K562 (cell line): ENCODE results near the gene FGF21. TPM values are rescaled to one million over a fixed set of nuclear protein-coding genes. Genes with fewer than 3 reads are reported as not detected.

Experiments used
- ATF4 ChIP-seq: fragments of 450-650 bp; formaldehyde crosslinking; IDR thresholded peaks from 2 replicates; pipeline ENCODE4 v1.4.0; 2022; ENCODE audit warnings: mild to moderate bottlenecking, moderate library complexity
- BRD4 ChIP-seq: fragments of 200-600 bp; sonication (generic); IDR thresholded peaks from 2 replicates; pipeline ENCODE4 v1.6.1; 2017; ENCODE audit warnings: inconsistent platforms
- CBX5 ChIP-seq: IDR thresholded peaks from 2 replicates; pipeline ENCODE4 v1.6.1; 2014; ENCODE audit warnings: low read depth, borderline replicate concordance
- CHD1 ChIP-seq: fragments of 200-600 bp; sonication (generic); IDR thresholded peaks from one replicate; pipeline ENCODE4 v1.6.1; 2012; ENCODE audit warnings: mild to moderate bottlenecking, moderate library complexity, low read length, inconsistent platforms
- EP300 ChIP-seq: IDR thresholded peaks from 2 replicates; pipeline ENCODE4 v1.6.1; 2012; ENCODE audit warnings: low read length, improper control_type of control experiment
- ESRRA ChIP-seq: fragments of 450-650 bp; IDR thresholded peaks from 2 replicates; pipeline ENCODE4 v1.6.1; 2014; ENCODE audit warnings: low read depth, mild to moderate bottlenecking, moderate library complexity, borderline replicate concordance
- HMG20A ChIP-seq: fragments of 450-650 bp; formaldehyde crosslinking; conservative IDR thresholded peaks from 2 replicates; pipeline ENCODE4 v1.4.0; 2020; ENCODE audit warnings: mild to moderate bottlenecking, mixed read lengths
- KDM2B ChIP-seq: fragments of 250-450 bp; sonication (Bioruptor Pico); IDR thresholded peaks from 2 replicates; pipeline ENCODE4 v1.8.0; 2021; ENCODE audit warnings: mild to moderate bottlenecking, moderate library complexity
- KDM5B ChIP-seq: fragments of 200-600 bp; sonication (generic); IDR thresholded peaks from 2 replicates; pipeline ENCODE4 v1.6.1; 2012; ENCODE audit warnings: low read depth, mild to moderate bottlenecking, moderate library complexity, low read length, control low read depth, inconsistent platforms; ENCODE audit not compliant: insufficient replicate concordance
- KLF10 ChIP-seq: fragments of 250-450 bp; sonication (Bioruptor Pico); IDR thresholded peaks from 2 replicates; pipeline ENCODE4 v1.6.1; 2021; ENCODE audit warnings: matching md5 sums
- KLF13 ChIP-seq: fragments of 450-650 bp; IDR thresholded peaks from 2 replicates; pipeline ENCODE4 v1.6.1; 2016; ENCODE audit warnings: missing genetic modification characterization, low read depth, mild to moderate bottlenecking, missing compliant biosample characterization, moderate library complexity, borderline replicate concordance
- NEUROD1 ChIP-seq: fragments of 150-350 bp; IDR thresholded peaks from 2 replicates; pipeline ENCODE4 v1.6.1; 2014; ENCODE audit warnings: borderline replicate concordance, low read length, low read depth; ENCODE audit not compliant: partially characterized antibody
- NFYB ChIP-seq: IDR thresholded peaks from 2 replicates; pipeline ENCODE4 v1.6.1; 2011; ENCODE audit warnings: mild to moderate bottlenecking, moderate library complexity; ENCODE audit not compliant: insufficient read length; ENCODE audit errors: extremely low read depth
- NR1H2 ChIP-seq: sonication (generic); formaldehyde crosslinking; IDR thresholded peaks from 2 replicates; pipeline ENCODE4 v1.4.0; 2020; ENCODE audit warnings: mild to moderate bottlenecking, missing genetic modification reagents
- POLR2AphosphoS2 ChIP-seq: IDR thresholded peaks from 2 replicates; pipeline ENCODE4 v1.6.1; 2012; ENCODE audit warnings: low read length, improper control_type of control experiment
- RAD21 ChIP-seq, 2 experiments: fragments of 250-450 bp in 1 of 2; fragments of 450-650 bp in 1 of 2; sonication (Bioruptor Pico) in 1 of 2; formaldehyde crosslinking in 1 of 2; IDR thresholded peaks in 1 of 2; conservative IDR thresholded peaks in 1 of 2; 2 replicates each; pipeline versions ENCODE4 v1.4.0 to v1.8.0; 2020 to 2022; ENCODE audit warnings: mild to moderate bottlenecking in 2 of 2, moderate library complexity in 1 of 2
- RBM15 ChIP-seq: fragments of 200-400 bp; formaldehyde crosslinking; IDR thresholded peaks from 2 replicates; pipeline ENCODE4 v1.6.1; 2018; ENCODE audit warnings: mild to moderate bottlenecking, low read length, moderate library complexity; ENCODE audit not compliant: insufficient read depth
- RFX5 ChIP-seq: IDR thresholded peaks from 2 replicates; pipeline ENCODE4 v1.6.1; 2011; ENCODE audit warnings: low read depth, mild to moderate bottlenecking, improper control_type of control experiment, low read length
- SMC3 ChIP-seq: conservative IDR thresholded peaks from 2 replicates; pipeline ENCODE4 v1.6.1; 2011; ENCODE audit warnings: low read depth, low read length, improper control_type of control experiment; ENCODE audit not compliant: insufficient read depth
- USF2 ChIP-seq: sonication (generic); formaldehyde crosslinking; IDR thresholded peaks from 2 replicates; pipeline ENCODE4 v1.5.0; 2020; ENCODE audit warnings: missing genetic modification reagents
- XRCC4 ChIP-seq: IDR thresholded peaks from one replicate; pipeline ENCODE4 v1.6.1; 2011; ENCODE audit not compliant: insufficient read depth, insufficient read length; ENCODE audit errors: extremely low read depth
- YBX1 ChIP-seq: fragments of 450-650 bp; IDR thresholded peaks from 2 replicates; pipeline ENCODE4 v1.7.1; 2016; ENCODE audit warnings: mild to moderate bottlenecking
- ZBTB7A ChIP-seq: IDR thresholded peaks from 2 replicates; pipeline ENCODE4 v1.6.1; 2011; ENCODE audit warnings: low read depth, mild to moderate bottlenecking, low read length, moderate library complexity, borderline replicate concordance; ENCODE audit not compliant: control insufficient read depth
- ZFP36 ChIP-seq: fragments of 150-350 bp; IDR thresholded peaks from 2 replicates; pipeline ENCODE4 v1.6.1; 2018; ENCODE audit warnings: low read length, low read depth; ENCODE audit not compliant: partially characterized antibody
- ZNF124 ChIP-seq: sonication (generic); formaldehyde crosslinking; IDR thresholded peaks from 2 replicates; pipeline ENCODE4 v1.8.1; 2022; ENCODE audit warnings: missing genetic modification reagents
- ZNF134 ChIP-seq: fragments of 250-450 bp; sonication (Bioruptor Pico); conservative IDR thresholded peaks from 2 replicates; pipeline ENCODE4 v1.4.0; 2020
- ZNF384 ChIP-seq: IDR thresholded peaks from 2 replicates; pipeline ENCODE4 v1.6.1; 2012; ENCODE audit warnings: low read depth, low read length, improper control_type of control experiment
- ZNF444 ChIP-seq: fragments of 250-450 bp; sonication (Bioruptor Pico); IDR thresholded peaks from 2 replicates; pipeline ENCODE4 v1.4.0; 2020; ENCODE audit warnings: mild to moderate bottlenecking, moderate library complexity
- ZNF57 ChIP-seq: fragments of 450-650 bp; formaldehyde crosslinking; IDR thresholded peaks from 2 replicates; pipeline ENCODE4 v1.4.0; 2020; ENCODE audit warnings: mild to moderate bottlenecking, moderate library complexity
- ZNF780A ChIP-seq: fragments of 250-450 bp; sonication (Bioruptor Pico); IDR thresholded peaks from 2 replicates; pipeline ENCODE4 v1.5.0; 2021; ENCODE audit warnings: mild to moderate bottlenecking
- polyA plus RNA-seq, 8 experiments: library from polyadenylated mRNA; depleted of rRNA in 4 of 8; stranded (reverse) in 5 of 8; unstranded in 3 of 8; fragments of >200 nt; fragmentation: Nextera tagmentation in 2 of 8; fragmentation: Illumina TruSeq in 1 of 8; extraction: Ambion mirVana in 2 of 8; extraction: Trizol in 1 of 8; gene quantifications; 2 replicates each; pipeline versions ENCODE4 v1.2.1 to v1.2.3, GENCODE V29; 2011 to 2014; ENCODE audit warnings: inconsistent platforms in 1 of 8, missing spikeins in 1 of 8
- total RNA-seq, 7 experiments: library from RNA; depleted of rRNA in 6 of 7; stranded (reverse); fragments of >200 nt in 6 of 7; fragmentation: Illumina TruSeq in 2 of 7; extraction: Trizol in 2 of 7; gene quantifications; 2 replicates each; pipeline versions ENCODE4 v1.2.1 to v1.2.3, GENCODE V29; 2011 to 2021; ENCODE audit warnings: low replicate concordance in 1 of 7

The FGF21 gene
- total and polyA plus RNA-seq, 9 of the 15 experiments (the other 6 are each of a cell fraction or from before 2014, with no cell fraction given): 0.04 to 0.77 (median 0.09) TPM; not detected in 6

- TF ChIP-seq KDM5B (no peak), ZNF444 (CRISPR knock-in tag) (no peak), EP300 (no peak), KLF10 (CRISPR knock-in tag) (no peak), RAD21 (CRISPR knock-in tag; conservative IDR thresholded peaks at IDR 0.05 in 1 of 2, IDR thresholded peaks at IDR 0.05 in 1 of 2) (no peak), POLR2AphosphoS2 (no peak), RBM15 (no peak), NEUROD1 (no peak), BRD4 (no peak), CBX5 (no peak), USF2 (peak; percentile 69), ESRRA (no peak), ZNF134 (CRISPR knock-in tag) (no peak), KLF13 (tag) (no peak), NFYB (no peak), ZNF384 (no peak), RFX5 (no peak), ZNF780A (CRISPR knock-in tag) (no peak), HMG20A (CRISPR knock-in tag) (no peak), SMC3 (no peak), ZFP36 (no peak), ZBTB7A (no peak), XRCC4 (no peak), ZNF124 (CRISPR knock-in tag) (no peak), YBX1 (no peak), NR1H2 (CRISPR knock-in tag) (no peak), ATF4 (CRISPR knock-in tag) (no peak), CHD1 (no peak), ZNF57 (CRISPR knock-in tag) (no peak), KDM2B (CRISPR knock-in tag) (no peak)
Measured at GRCh38 chr19:48737360-48737998, 17.8 kb upstream of the FGF21 start (continued).
